Measurements from ENCODE around the gene IL22RA1.

GRCh38 chr1:24070821-24071393, 72.0 kb downstream of the IL22RA1 start:
- peak; percentile 88 to 91 (median 91) for TF ChIP-seq CTCF (IDR thresholded peaks at IDR 0.05)
- peak; percentile 19 to 63 for TF ChIP-seq POLR2AphosphoS5 (IDR thresholded peaks at IDR 0.05)
- TF ChIP-seq POLR2A (IDR thresholded peaks at IDR 0.05; ENCODE audit: low read depth): no peak
- TF ChIP-seq EP300 (IDR thresholded peaks at IDR 0.05): no peak

Data from esophagus muscularis mucosa (tissue), 4 donors.